Measurements from ENCODE around the gene AMOT.
"Not testable (repeated sequence)": the region's sequence is repeated elsewhere in the genome, so short reads cannot be mapped to it uniquely, and the experiment has no call there.

The AMOT gene, protein sequence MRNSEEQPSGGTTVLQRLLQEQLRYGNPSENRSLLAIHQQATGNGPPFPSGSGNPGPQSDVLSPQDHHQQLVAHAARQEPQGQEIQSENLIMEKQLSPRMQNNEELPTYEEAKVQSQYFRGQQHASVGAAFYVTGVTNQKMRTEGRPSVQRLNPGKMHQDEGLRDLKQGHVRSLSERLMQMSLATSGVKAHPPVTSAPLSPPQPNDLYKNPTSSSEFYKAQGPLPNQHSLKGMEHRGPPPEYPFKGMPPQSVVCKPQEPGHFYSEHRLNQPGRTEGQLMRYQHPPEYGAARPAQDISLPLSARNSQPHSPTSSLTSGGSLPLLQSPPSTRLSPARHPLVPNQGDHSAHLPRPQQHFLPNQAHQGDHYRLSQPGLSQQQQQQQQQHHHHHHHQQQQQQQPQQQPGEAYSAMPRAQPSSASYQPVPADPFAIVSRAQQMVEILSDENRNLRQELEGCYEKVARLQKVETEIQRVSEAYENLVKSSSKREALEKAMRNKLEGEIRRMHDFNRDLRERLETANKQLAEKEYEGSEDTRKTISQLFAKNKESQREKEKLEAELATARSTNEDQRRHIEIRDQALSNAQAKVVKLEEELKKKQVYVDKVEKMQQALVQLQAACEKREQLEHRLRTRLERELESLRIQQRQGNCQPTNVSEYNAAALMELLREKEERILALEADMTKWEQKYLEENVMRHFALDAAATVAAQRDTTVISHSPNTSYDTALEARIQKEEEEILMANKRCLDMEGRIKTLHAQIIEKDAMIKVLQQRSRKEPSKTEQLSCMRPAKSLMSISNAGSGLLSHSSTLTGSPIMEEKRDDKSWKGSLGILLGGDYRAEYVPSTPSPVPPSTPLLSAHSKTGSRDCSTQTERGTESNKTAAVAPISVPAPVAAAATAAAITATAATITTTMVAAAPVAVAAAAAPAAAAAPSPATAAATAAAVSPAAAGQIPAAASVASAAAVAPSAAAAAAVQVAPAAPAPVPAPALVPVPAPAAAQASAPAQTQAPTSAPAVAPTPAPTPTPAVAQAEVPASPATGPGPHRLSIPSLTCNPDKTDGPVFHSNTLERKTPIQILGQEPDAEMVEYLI

GRCh38 chrX:112840382-112841113 is at the start of gene AMOT:
TSS of gene AMOT (minus strand) at chrX:112840831. CDS start at chrX:112823126, 17,705 bp downstream.
- peak; percentile 43 for DNase-seq

DNA sequence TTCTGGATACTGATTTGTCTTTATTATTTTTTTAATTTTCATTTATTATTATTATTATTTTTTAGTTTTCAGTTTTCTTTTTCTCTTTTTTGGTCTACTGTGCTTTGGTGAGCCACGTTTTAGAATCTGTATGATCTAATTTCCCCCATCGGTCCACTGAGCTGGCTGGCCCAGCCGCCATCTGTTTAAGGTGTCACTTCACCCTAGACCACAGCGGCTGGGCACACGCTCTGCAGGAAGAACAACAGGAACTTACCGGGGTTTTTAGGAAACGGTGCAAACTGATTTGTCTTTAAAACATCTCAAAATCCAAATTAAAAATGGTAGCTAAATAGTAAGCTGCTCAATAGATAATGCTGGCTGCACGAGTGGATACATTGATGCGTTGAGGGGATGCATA is 48.8 kb upstream of the AMOT start:
- no peak for DNase-seq

DNA sequence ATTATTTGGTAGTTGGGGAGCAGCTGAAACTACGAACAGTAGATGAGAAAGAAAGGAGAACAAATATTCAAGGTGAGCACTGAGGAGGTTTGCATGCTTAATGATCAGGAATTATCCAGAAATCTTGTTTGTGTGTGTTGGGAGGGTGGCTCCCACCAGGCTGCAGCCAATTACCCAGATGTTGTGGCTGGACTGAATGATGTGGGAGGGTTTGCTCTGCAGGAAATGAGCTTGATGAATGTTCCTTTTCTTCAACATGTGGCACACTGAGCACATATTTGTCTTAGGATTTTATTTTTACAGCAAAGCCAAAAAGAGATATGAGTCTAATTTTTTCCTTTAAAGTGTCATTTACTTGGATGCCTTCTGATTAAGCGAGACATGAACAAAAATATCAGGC is 48.3 kb upstream of the AMOT start:
- DNase-seq, result no peak

- no peak for DNase-seq
Measured at GRCh38 chrX:112877771-112878173, 37.1 kb upstream of the AMOT start.

DNA sequence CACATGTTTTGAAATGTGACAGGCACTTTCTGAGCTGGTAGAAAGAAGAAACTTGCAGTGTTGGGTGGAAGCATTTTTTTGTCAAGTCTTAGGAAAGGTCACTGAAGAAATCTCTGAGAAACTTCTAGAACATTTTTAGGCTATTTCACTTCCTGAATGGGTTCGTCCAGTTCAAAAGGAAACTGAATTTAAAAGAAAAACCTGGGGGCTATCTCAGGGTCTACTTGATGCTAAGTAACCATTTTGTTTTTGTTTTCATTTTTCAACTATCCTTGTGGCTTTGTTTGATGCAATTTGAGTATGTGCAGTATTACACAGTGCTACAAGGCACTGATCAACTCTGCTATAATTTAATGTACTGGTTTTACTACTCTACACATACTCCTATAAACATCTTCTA is 34.0 kb upstream of the AMOT start:
- DNase-seq, result no peak

- no peak for DNase-seq
Measured at GRCh38 chrX:112874175-112874574, 33.5 kb upstream of the AMOT start.

DNA sequence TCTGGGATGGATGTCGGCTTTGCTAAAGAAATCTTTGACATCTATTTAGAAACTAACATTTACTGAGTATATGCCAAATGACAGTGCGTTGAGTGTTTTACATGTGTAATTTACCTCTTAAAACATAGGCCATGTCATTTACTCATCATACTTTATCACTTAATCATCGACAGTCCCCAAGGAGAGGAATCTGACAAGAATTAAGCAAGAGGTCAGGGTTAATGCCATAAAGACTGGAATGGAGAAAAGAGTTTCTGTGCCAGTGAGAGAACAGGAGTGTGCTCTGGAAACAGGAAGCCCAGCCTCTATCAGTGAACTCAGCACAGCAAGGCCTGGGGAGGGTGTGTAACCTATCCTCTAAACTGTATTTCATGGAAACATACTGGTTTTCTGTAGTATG is 28.0 kb upstream of the AMOT start:
- no peak for DNase-seq

DNA sequence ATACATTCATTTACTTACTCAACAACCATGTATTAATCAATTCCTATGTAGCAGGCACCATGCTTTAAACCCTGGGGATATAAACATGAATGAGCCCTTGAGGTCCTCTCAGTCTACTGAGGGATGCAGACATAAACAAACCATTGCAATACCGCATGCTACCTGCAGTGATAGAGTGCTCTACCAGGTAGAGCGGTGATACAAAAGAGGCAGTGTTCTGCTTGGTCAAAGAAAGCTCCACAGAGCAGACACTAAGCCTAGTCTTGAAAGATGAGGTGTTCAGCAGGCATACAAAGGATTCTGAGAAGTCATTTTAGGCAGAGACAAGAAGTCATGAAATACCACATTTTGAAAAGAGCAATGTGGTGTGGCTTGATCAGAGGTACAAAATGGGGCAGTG is 26.9 kb upstream of the AMOT start:
- DNase-seq, result no peak

DNA sequence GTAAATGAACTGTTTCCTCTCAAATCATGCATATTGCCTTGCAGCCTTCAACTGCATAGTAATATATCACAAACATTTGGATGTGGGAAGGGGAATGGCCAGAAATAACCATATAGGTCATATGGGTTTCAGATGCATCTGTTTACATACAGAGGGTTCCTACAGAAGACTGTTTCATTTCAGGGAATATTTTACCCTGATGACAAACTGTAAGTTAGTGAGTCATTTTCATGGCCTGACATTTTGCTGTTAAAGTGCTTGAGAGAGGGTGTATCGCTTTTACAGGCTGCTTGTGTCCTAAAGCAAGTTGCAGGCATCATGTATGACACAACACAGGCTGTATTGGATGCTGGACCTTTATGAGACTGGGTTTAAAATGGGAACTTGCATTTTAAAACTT is 25.5 kb upstream of the AMOT start:
- DNase-seq, result no peak

- no peak for DNase-seq
Measured at GRCh38 chrX:112865464-112866025, 24.9 kb upstream of the AMOT start.

GRCh38 chrX:112863850-112864249 is 23.2 kb upstream of the AMOT start:
- DNase-seq, result no peak

- no peak for DNase-seq
Measured at GRCh38 chrX:112857478-112857878, 16.8 kb upstream of the AMOT start.

- DNase-seq, result not testable (repeated sequence)
Measured at GRCh38 chrX:112854901-112855300, 14.3 kb upstream of the AMOT start.

DNA sequence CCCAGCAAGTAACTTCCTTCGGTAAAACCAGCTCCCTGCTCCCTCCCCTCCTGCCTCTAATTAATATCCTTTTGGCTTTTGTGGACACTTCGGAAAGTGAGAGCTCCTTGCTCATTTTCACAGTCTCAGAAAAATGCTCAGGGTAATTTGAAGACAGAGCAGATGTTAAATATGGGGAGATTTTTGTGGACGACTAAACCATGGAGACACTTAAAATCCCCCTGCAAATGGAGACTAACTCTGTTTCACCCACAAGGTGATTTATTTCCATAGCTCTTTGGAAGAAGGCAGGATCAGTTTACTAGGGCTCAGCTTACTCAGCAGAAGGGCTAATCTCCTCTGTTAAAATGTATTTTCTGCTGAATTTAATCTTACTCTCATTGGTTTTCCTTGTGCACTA is 12.2 kb upstream of the AMOT start:
- no peak for DNase-seq

DNA sequence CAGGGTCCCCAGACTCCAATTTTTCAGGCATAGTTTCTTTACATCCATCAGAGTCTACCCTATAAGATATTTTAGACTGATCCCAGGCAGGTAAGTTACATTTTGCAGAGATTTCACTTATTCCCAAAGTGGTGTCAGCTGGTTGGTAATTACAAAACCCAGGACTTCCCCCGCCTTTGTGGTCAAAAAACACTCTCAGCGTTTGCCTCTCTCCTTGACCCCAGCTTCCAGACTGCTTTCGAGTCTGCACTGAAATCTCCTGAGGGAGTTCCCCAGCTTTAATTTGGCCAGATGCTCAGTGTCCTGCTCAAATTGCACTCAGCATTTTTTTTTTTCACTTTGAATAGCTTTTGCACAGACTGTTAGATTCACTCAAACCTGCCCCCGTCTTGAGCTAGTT is 11.2 kb upstream of the AMOT start:
- DNase-seq, result no peak

- no peak for DNase-seq
Measured at GRCh38 chrX:112851161-112851779, 10.6 kb upstream of the AMOT start.

- DNase-seq, result no peak
Measured at GRCh38 chrX:112849016-112849415, 8.4 kb upstream of the AMOT start.

GRCh38 chrX:112846782-112847181 is 6.2 kb upstream of the AMOT start:
- DNase-seq, result no peak

- no peak for DNase-seq
Measured at GRCh38 chrX:112846187-112846586, 5.6 kb upstream of the AMOT start.

GRCh38 chrX:112844250-112844649 is 3.6 kb upstream of the AMOT start:
- no peak for DNase-seq

DNA sequence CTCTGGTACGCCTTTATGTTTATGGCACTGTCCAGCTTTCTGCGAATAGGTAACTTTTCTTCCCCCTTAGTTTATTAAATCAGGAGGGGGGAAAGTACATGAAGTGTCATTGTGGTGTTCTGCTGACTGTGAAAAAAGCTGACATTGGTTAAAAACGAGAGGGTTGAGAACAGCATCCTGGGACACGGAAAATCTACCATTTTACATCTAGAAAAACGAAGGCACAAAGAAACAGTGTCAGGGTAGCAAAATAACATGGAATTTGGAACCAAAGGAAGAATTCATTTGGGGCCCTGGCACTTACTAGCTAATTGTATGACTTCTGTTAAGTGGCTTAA is 1.2 kb upstream of the AMOT start:
- DNase-seq, result no peak

GRCh38 chrX:112841114-112841819 is 636 bp upstream of the AMOT start:
- peak; percentile 80 for DNase-seq
